Measurements from ENCODE around the gene ALDH4A1.

GRCh38 chr1:18919956-18920355, 17.6 kb upstream of the ALDH4A1 start:
- TF ChIP-seq MAX (CRISPR knock-in tag; IDR thresholded peaks at IDR 0.05) (no peak), ZNF512 (CRISPR knock-in tag; IDR thresholded peaks at IDR 0.05; ENCODE audit: borderline replicate concordance) (no peak), RELA (CRISPR knock-in tag; IDR thresholded peaks at IDR 0.05; ENCODE audit: borderline replicate concordance) (no peak), ZNF425 (CRISPR knock-in tag; conservative IDR thresholded peaks at IDR 0.05) (no peak), NR2C2 (CRISPR knock-in tag; IDR thresholded peaks at IDR 0.05) (no peak), CTCF (IDR thresholded peaks at IDR 0.05) (no peak), ATF6 (CRISPR knock-in tag; IDR thresholded peaks at IDR 0.05) (no peak), ATF2 (CRISPR knock-in tag; IDR thresholded peaks at IDR 0.05; ENCODE audit: borderline replicate concordance, low read depth) (no peak), ELF4 (CRISPR knock-in tag; IDR thresholded peaks at IDR 0.05; ENCODE audit: low read depth) (no peak), SP1 (CRISPR knock-in tag; conservative IDR thresholded peaks at IDR 0.05) (no peak), ERG (CRISPR knock-in tag; IDR thresholded peaks at IDR 0.05) (no peak), E2F5 (CRISPR knock-in tag; IDR thresholded peaks at IDR 0.05) (no peak), CREB1 (CRISPR knock-in tag; IDR thresholded peaks at IDR 0.05) (no peak), ZSCAN18 (CRISPR knock-in tag; IDR thresholded peaks at IDR 0.05) (no peak)
